ENCODE measurements around the gene B4GALNT3. TPM values are rescaled to one million over a fixed set of nuclear protein-coding genes. Genes with fewer than 3 reads are reported as not detected.

Gene B4GALNT3
- total and polyA plus RNA-seq, 2 of the 13 experiments (the other 11 are each of a cell fraction or from before 2014, with no cell fraction given), result 3.2 to 4.4 TPM

DNA sequence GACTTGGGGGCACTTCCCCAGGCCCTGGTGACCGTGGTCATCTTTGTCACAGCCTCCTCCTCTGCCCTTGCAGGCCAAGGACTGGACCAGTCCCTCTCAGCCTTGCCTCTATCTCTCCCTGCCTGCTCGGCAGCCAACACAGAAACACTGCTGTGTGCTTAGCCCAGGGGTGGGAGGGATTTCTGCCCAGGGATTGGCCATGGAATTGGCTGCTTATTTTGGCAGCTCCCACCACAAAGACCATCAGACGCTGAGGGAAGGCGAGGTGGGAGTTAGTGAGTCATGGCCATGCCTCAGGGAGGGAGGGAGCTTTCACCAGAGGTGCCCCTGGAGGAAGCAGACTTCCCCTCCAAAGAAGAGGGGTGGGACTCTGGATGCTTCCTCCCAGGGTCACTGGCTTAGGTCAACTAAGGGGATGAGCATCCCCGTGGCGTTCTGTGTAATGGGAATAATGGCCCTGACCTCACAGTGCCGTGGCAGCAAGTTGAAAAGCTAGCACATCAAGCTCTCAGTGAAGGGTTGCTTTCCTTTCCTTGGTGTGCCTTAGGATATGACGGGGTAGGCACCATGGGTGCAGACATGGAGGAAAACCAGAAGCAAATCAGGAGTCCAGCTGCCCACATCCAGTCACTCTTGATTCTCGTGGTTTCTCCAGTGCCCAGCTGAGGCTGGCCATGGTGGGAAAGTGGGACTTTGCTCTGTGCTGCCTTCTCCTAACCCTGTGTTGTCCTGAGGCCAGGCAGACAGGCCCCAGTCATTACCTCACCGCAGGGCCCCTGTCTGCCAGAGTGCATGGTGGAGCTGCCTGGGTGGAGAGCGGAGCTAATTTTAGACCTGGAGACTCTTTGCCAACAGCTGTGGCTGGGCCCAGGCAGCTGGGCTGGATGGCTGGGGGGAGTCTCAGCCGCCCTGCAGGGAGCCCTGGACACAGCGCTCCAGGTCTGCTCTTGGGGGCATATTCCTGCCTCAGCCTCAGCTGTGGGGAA lies 21.4 kb downstream of the B4GALNT3 start (continued):
- TF ChIP-seq MLXIP (CRISPR knock-in tag; IDR thresholded peaks at IDR 0.05; ENCODE audit: borderline replicate concordance) (no peak), NFAT5 (CRISPR knock-in tag; IDR thresholded peaks at IDR 0.05) (no peak), FUBP1 (CRISPR knock-in tag; IDR thresholded peaks at IDR 0.05; ENCODE audit: borderline replicate concordance) (no peak), ZFP62 (CRISPR knock-in tag; IDR thresholded peaks at IDR 0.05) (no peak), SATB2 (CRISPR knock-in tag; IDR thresholded peaks at IDR 0.05) (no peak), PHF5A (CRISPR knock-in tag; IDR thresholded peaks at IDR 0.05; ENCODE audit: low read depth, unreplicated experiment) (no peak), ZNF687 (CRISPR knock-in tag; IDR thresholded peaks at IDR 0.05) (peak; percentile 22; the same call in 1 of the 2 replicates), ZNF644 (CRISPR knock-in tag; IDR thresholded peaks at IDR 0.05; ENCODE audit: low read depth) (0 out of 2 replicates have a peak, but pooled peaks have one; percentile 18), ZNF746 (CRISPR knock-in tag; IDR thresholded peaks at IDR 0.05) (no peak)
- TF ChIP-seq, protein P1, sequence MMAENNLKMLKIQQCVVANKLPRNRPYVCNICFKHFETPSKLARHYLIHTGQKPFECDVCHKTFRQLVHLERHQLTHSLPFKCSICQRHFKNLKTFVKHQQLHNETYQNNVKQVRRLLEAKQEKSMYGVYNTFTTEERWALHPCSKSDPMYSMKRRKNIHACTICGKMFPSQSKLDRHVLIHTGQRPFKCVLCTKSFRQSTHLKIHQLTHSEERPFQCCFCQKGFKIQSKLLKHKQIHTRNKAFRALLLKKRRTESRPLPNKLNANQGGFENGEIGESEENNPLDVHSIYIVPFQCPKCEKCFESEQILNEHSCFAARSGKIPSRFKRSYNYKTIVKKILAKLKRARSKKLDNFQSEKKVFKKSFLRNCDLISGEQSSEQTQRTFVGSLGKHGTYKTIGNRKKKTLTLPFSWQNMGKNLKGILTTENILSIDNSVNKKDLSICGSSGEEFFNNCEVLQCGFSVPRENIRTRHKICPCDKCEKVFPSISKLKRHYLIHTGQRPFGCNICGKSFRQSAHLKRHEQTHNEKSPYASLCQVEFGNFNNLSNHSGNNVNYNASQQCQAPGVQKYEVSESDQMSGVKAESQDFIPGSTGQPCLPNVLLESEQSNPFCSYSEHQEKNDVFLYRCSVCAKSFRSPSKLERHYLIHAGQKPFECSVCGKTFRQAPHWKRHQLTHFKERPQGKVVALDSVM (CRISPR knock-in tag; IDR thresholded peaks at IDR 0.05), result no peak
